ENCODE results near the gene TMEM63C.

The TMEM63C gene

GRCh38 chr14:77257700-77258099 is 76.1 kb downstream of the TMEM63C start:
- no peak overlapping the region for H3K4me3 ChIP-seq (ENCODE audit: low read depth in 1 of 2, low read length in 1 of 2)
- no peaks in the 10 kb centered on the region for H3K9me3 ChIP-seq
- no peaks in the 10 kb centered on the region for H3K4me1 ChIP-seq (ENCODE audit: control insufficient read depth in 1 of 2, insufficient read depth in 1 of 2, low read depth in 1 of 2, low read length in 1 of 2)
- no peak overlapping the region for H3K27ac ChIP-seq
- no peak for TF ChIP-seq CTCF (IDR thresholded peaks at IDR 0.05)
- no peaks in the 10 kb centered on the region for H3K36me3 ChIP-seq
- H3K27me3 ChIP-seq, result peaks cover 5% of the 10 kb centered on the region

- Histone ChIP-seq H3K4me1 (ENCODE audit: control insufficient read depth in 1 of 2, insufficient read depth in 1 of 2, low read depth in 1 of 2, low read length in 1 of 2) (no peaks in the 10 kb centered on the region), H3K27ac (no peak overlapping the region), H3K27me3 (peaks cover 14% of the 10 kb centered on the region), H3K9me3 (no peaks in the 10 kb centered on the region), H3K36me3 (no peaks in the 10 kb centered on the region), H3K4me3 (ENCODE audit: low read depth in 1 of 2, low read length in 1 of 2) (no peak overlapping the region)
- no peak for TF ChIP-seq CTCF (IDR thresholded peaks at IDR 0.05)
These were observed 77.0 kb downstream of the TMEM63C start for GRCh38 chr14:77258566-77258965.

- Histone ChIP-seq H3K4me3 (ENCODE audit: low read depth in 1 of 2, low read length in 1 of 2) (no peak overlapping the region), H3K36me3 (no peaks in the 10 kb centered on the region), H3K4me1 (ENCODE audit: control insufficient read depth in 1 of 2, insufficient read depth in 1 of 2, low read depth in 1 of 2, low read length in 1 of 2) (no peaks in the 10 kb centered on the region), H3K27me3 (peaks cover 19% of the 10 kb centered on the region), H3K9me3 (no peaks in the 10 kb centered on the region), H3K27ac (no peak overlapping the region)
- TF ChIP-seq CTCF (IDR thresholded peaks at IDR 0.05), result no peak
These were observed 77.6 kb downstream of the TMEM63C start for GRCh38 chr14:77259025-77259715.

- peaks cover 19% of the 10 kb centered on the region for H3K27me3 ChIP-seq
- H3K4me1 ChIP-seq (ENCODE audit: control insufficient read depth in 1 of 2, insufficient read depth in 1 of 2, low read depth in 1 of 2, low read length in 1 of 2), result no peaks in the 10 kb centered on the region
- no peak overlapping the region for H3K27ac ChIP-seq
- no peak overlapping the region for H3K4me3 ChIP-seq (ENCODE audit: low read depth in 1 of 2, low read length in 1 of 2)
- H3K9me3 ChIP-seq, result no peaks in the 10 kb centered on the region
- no peak for TF ChIP-seq CTCF (IDR thresholded peaks at IDR 0.05)
- no peaks in the 10 kb centered on the region for H3K36me3 ChIP-seq
These were observed 78.6 kb downstream of the TMEM63C start for GRCh38 chr14:77260199-77260598.

GRCh38 chr14:77260631-77261030 is 79.0 kb downstream of the TMEM63C start:
- TF ChIP-seq CTCF (IDR thresholded peaks at IDR 0.05), result no peak
- H3K27me3 ChIP-seq, result peaks cover 19% of the 10 kb centered on the region

More at GRCh38 chr14:77260631-77261030, 79.0 kb downstream of the TMEM63C start:
- no peak overlapping the region for H3K27ac ChIP-seq
- no peak overlapping the region for H3K4me3 ChIP-seq (ENCODE audit: low read depth in 1 of 2, low read length in 1 of 2)
- H3K4me1 ChIP-seq (ENCODE audit: control insufficient read depth in 1 of 2, insufficient read depth in 1 of 2, low read depth in 1 of 2, low read length in 1 of 2), result no peaks in the 10 kb centered on the region
- H3K9me3 ChIP-seq, result no peaks in the 10 kb centered on the region
- H3K36me3 ChIP-seq, result no peaks in the 10 kb centered on the region
